Astrocyte of the cerebellum (primary cell): ENCODE measurements around the gene WWOX.
A peak's percentile ranks its signal among the peaks of the same experiment; 100 is the strongest.

ENCODE experiments used
- DNase-seq: peaks from one replicate; pipeline ENCODE4 v3.0.0-alpha.2; 2011; ENCODE audit warnings: low read depth
- H3K4me3 ChIP-seq: 2 replicates; pipeline ENCODE4 v1.5.1; 2011; ENCODE audit warnings: mild to moderate bottlenecking, low read depth, low read length, moderate library complexity
- CTCF ChIP-seq: IDR thresholded peaks from 2 replicates; pipeline ENCODE4 v1.5.1; 2012; ENCODE audit warnings: low read length, low read depth, moderate library complexity, mild to moderate bottlenecking; ENCODE audit errors: missing control alignments
- in situ Hi-C: cut with HindIII; loops from 2 replicates; pipeline ENCODE4 v1.10.0; 2017; ENCODE audit warnings: low sequenced_read_pairs

The WWOX gene

GRCh38 chr16:78465730-78466129 lies 366.3 kb downstream of the WWOX start:
- no peak for TF ChIP-seq CTCF
- in situ Hi-C loops = no loop called here
- DNase-seq = no peak
- no peak overlapping the region for H3K4me3 ChIP-seq

GRCh38 chr16:78469787-78470186 lies 370.3 kb downstream of the WWOX start:
- no peak for DNase-seq
- no peak overlapping the region for H3K4me3 ChIP-seq
- no peak for TF ChIP-seq CTCF
- in situ Hi-C loops = no loop called here

GRCh38 chr16:78473031-78473699 lies 373.7 kb downstream of the WWOX start:
- in situ Hi-C loops = no loop called here
- H3K4me3 ChIP-seq = no peak overlapping the region
- TF ChIP-seq CTCF = no peak

GRCh38 chr16:78474762-78475161 lies 375.3 kb downstream of the WWOX start:
- DNase-seq = no peak
- in situ Hi-C loops = no loop called here
- TF ChIP-seq CTCF = no peak
- no peak overlapping the region for H3K4me3 ChIP-seq

More at GRCh38 chr16:78473031-78473699, 373.7 kb downstream of the WWOX start:
- DNase-seq = no peak

GRCh38 chr16:78476615-78477014 lies 377.2 kb downstream of the WWOX start:
- in situ Hi-C loops = no loop called here
- no peak overlapping the region for H3K4me3 ChIP-seq
- no peak for TF ChIP-seq CTCF

GRCh38 chr16:78478267-78478861 lies 378.9 kb downstream of the WWOX start:
- in situ Hi-C loops = no loop called here
- H3K4me3 ChIP-seq = no peak overlapping the region
- TF ChIP-seq CTCF = peak; percentile 47
- no peak for DNase-seq

More at GRCh38 chr16:78476615-78477014, 377.2 kb downstream of the WWOX start:
- DNase-seq = no peak
